Adrenal gland (tissue), 12 donors: Measurements from ENCODE around the gene RDX. TPM values are rescaled to one million over a fixed set of nuclear protein-coding genes. Genes with fewer than 3 reads are reported as not detected.

Experiments used
- DNase-seq, 7 donors: peaks; one replicate each; pipeline ENCODE4 v3.0.0-alpha.2; 2019 to 2020
- H3K27ac ChIP-seq, 5 donors: fragments of 200-600 bp; sonication (generic) in 4 of 5; 1 replicate in 3 of 5; 2 replicates in 2 of 5; pipeline versions ENCODE4 v1.5.1 to v1.8.0; 2016 to 2020; ENCODE audit warnings: mild to moderate bottlenecking in 1 of 5
- H3K27me3 ChIP-seq: fragments of 200-600 bp; 2 replicates; pipeline ENCODE4 v1.8.0; 2021
- H3K36me3 ChIP-seq, 2 donors: fragments of 200-600 bp; replicated peaks in 1 of 2; 1 replicate in 1 of 2; 2 replicates in 1 of 2; pipeline versions ENCODE4 v1.5.1 to v1.8.0; 2018 to 2022
- H3K4me1 ChIP-seq, 2 donors: fragments of 200-600 bp; replicated peaks in 1 of 2; 1 replicate in 1 of 2; 2 replicates in 1 of 2; pipeline versions ENCODE4 v1.5.1 to v1.8.0; 2018 to 2021
- H3K4me3 ChIP-seq, 4 donors: fragments of 200-600 bp; sonication (generic) in 3 of 4; one replicate each; pipeline ENCODE4 v1.5.1; 2016 to 2018
- H3K9me3 ChIP-seq, 3 donors: fragments of 200-600 bp; sonication (generic) in 1 of 3; replicated peaks in 1 of 3; 1 replicate in 2 of 3; 2 replicates in 1 of 3; pipeline versions ENCODE4 v1.5.1 to v1.8.0; 2016 to 2021
- CTCF ChIP-seq, 6 experiments: fragments of 450-650 bp in 4 of 6; fragments of 200-600 bp in 2 of 6; sonication (generic) in 1 of 6; IDR thresholded peaks; 1 replicate in 5 of 6; 2 replicates in 1 of 6; pipeline versions ENCODE4 v1.5.1 to v1.8.0; 2016 to 2021; ENCODE audit warnings: antibody characterized with exemption in 6 of 6, mild to moderate bottlenecking in 2 of 6, moderate library complexity in 1 of 6
- POLR2A ChIP-seq, 2 donors: fragments of 450-650 bp; IDR thresholded peaks; one replicate each; pipeline ENCODE4 v1.6.1; 2017; ENCODE audit warnings: antibody characterized with exemption in 2 of 2, mild to moderate bottlenecking in 2 of 2, moderate library complexity in 1 of 2
- WGBS, 4 donors: extraction: QIAGEN DNeasy Blood & Tissue Kit in 2 of 4; methylation state at CpG; one replicate each; pipeline versions ENCODE4 v1.1.5 to v1.1.7; 2013 to 2017; 5-methylcytosine and 5-hydroxymethylcytosine counted together
- intact Hi-C, 2 donors: fragments of 100-400 bp; cut with DNase I; formaldehyde crosslinking; loops; one replicate each; pipeline versions ENCODE4 v1.14.1 to v1.15.0; 2022 to 2023
- polyA plus RNA-seq, 3 donors: library from polyadenylated mRNA; stranded (reverse); fragments of 200-250 nt in 2 of 3; fragments of 350-450 nt in 1 of 3; fragmentation: Illumina TruSeq in 1 of 3; extraction: RNeasy Lipid Tissue Mini Kit (QIAGEN cat#74804) in 1 of 3; gene quantifications; one replicate each; pipeline ENCODE4 v1.2.3, GENCODE V29; 2013 to 2014
- total RNA-seq, 9 donors: library from RNA; depleted of rRNA in 4 of 9; stranded (reverse); fragments of >200 nt in 4 of 9; fragments of 120-200 nt in 1 of 9; fragmentation: NEBNext Ultra II Directional in 1 of 9; extraction: Animal tissue kit (Norgen Biotek cat#: 25700) in 1 of 9; gene quantifications; one replicate each; pipeline versions ENCODE4 v1.1.0 to v1.2.4, GENCODE V29; 2013 to 2023
- donor health status: healthy with polysubstance abuse.
- donor health status: Bipolar disorder and iron deficiency.
- donor health status: DM: yes; HTN: yes; CAD: no.
- donor health status: DM: no; HTN: no; CAD: no.
- donor health status: DM: no; HTN: no; CAD: no.
- donor health status: DM: yes; HTN: yes; CAD: no.

Gene RDX
- total and polyA plus RNA-seq, 12 donors, result 82.4 to 1,153 (median 588) TPM

- peaks cover 13 to 53% of the 10 kb centered on the region in 2 donors for H3K4me1 ChIP-seq
- TF ChIP-seq POLR2A (IDR thresholded peaks at IDR 0.05) (peak in 1 of 2 donors; percentile 21), CTCF (IDR thresholded peaks at IDR 0.05) (no peak)
- no peaks in the 10 kb centered on the region for H3K36me3 ChIP-seq
- 79 to 88% (median 83%) methylated on average over 9 to 10 of the region's 10 CpGs for WGBS, 4 donors
- H3K9me3 ChIP-seq, result no peaks in the 10 kb centered on the region
- intact Hi-C loops, result no loop called here
- no peak overlapping the region for H3K27ac ChIP-seq
- H3K4me3 ChIP-seq, result no peak overlapping the region
- peak in 1 of 7 donors; percentile 74 for DNase-seq
- no peaks in the 10 kb centered on the region for H3K27me3 ChIP-seq
Observed at GRCh38 chr11:110130642-110131238, 165.7 kb downstream of the RDX start.

- Histone ChIP-seq H3K27ac (peak overlapping the region in 4 of 5 donors; percentile 25 to 66 (median 48)), H3K4me3 (no peak overlapping the region), H3K9me3 (no peaks in the 10 kb centered on the region), H3K27me3 (no peaks in the 10 kb centered on the region), H3K4me1 (peaks cover 13 to 53% of the 10 kb centered on the region in 2 donors), H3K36me3 (no peaks in the 10 kb centered on the region)
- no peak for DNase-seq
- WGBS, 4 donors, result 34 to 44% (median 40%) methylated on average over 2 of the region's 2 CpGs
- intact Hi-C loops, result no loop called here
- TF ChIP-seq CTCF (IDR thresholded peaks at IDR 0.05), result no peak
- TF ChIP-seq POLR2A (IDR thresholded peaks at IDR 0.05), result no peak
Observed at GRCh38 chr11:110128161-110128560, 168.3 kb downstream of the RDX start.

GRCh38 chr11:110126936-110127335 is 169.5 kb downstream of the RDX start:
- Histone ChIP-seq H3K27ac (no peak overlapping the region), H3K4me1 (peaks cover 13 to 50% of the 10 kb centered on the region in 2 donors), H3K4me3 (no peak overlapping the region), H3K36me3 (no peaks in the 10 kb centered on the region), H3K9me3 (no peaks in the 10 kb centered on the region), H3K27me3 (no peaks in the 10 kb centered on the region)
- intact Hi-C loops, result no loop called here
- WGBS, 4 donors, result 90 to 93% (median 92%) methylated on average over 4 of the region's 4 CpGs
- TF ChIP-seq POLR2A (IDR thresholded peaks at IDR 0.05) (no peak), CTCF (IDR thresholded peaks at IDR 0.05) (no peak)
- no peak for DNase-seq

- Histone ChIP-seq H3K4me1 (peaks cover 23 to 63% of the 10 kb centered on the region in 2 donors), H3K4me3 (no peak overlapping the region), H3K9me3 (no peaks in the 10 kb centered on the region), H3K27me3 (no peaks in the 10 kb centered on the region), H3K27ac (peak overlapping the region in 3 of 5 donors; percentile 36 to 76 (median 67)), H3K36me3 (no peaks in the 10 kb centered on the region)
- intact Hi-C loops, result no loop called here
- 55 to 60% (median 57%) methylated on average over 4 of the region's 4 CpGs for WGBS, 4 donors
- peak; percentile 40 to 78 (median 67) for DNase-seq
- TF ChIP-seq POLR2A (IDR thresholded peaks at IDR 0.05) (no peak), CTCF (IDR thresholded peaks at IDR 0.05) (no peak)
Observed at GRCh38 chr11:110125632-110126031, 170.8 kb downstream of the RDX start.

Other genes starting within 250 kb of the RDX start
- gene ZC3H12C, start 203.2 kb downstream of the RDX start, total RNA-seq, result 10 to 100 TPM; 10.0 to 28.9 (median 20.3) TPM
- gene ZC3H12C, start 203.2 kb downstream of the RDX start, polyA plus RNA-seq, result 1 to 10 TPM; 4.4 to 8.8 (median 5.0) TPM
- gene FDX1, start 133.3 kb upstream of the RDX start, total RNA-seq, result 1,000 to 10,000 TPM in 1 of 9 donors, 100 to 1,000 TPM in 8; 124 to 1,285 (median 324) TPM
- 1,000 to 10,000 TPM in 1 of 3 donors, 100 to 1,000 TPM in 1, 10 to 100 TPM in 1; 51.1 to 1,586 (median 165) TPM for gene FDX1, start 133.3 kb upstream of the RDX start, polyA plus RNA-seq